HG02678 (cell line): Measurements from ENCODE around the gene TNIK.
"Not testable (repeated sequence)": the region's sequence is repeated elsewhere in the genome, so short reads cannot be mapped to it uniquely, and the experiment has no call there.

Experiments
- ATAC-seq: cut with Tn5 transposase; IDR thresholded peaks from one replicate; pipeline ENCODE4 v1.9.1; 2021; ENCODE audit warnings: mild to moderate bottlenecking, moderate library complexity; ENCODE audit not compliant: unreplicated experiment

TNIK gene

GRCh38 chr3:171388527-171388926 lies 71.7 kb downstream of the TNIK start:
- ATAC-seq: no peak

DNA sequence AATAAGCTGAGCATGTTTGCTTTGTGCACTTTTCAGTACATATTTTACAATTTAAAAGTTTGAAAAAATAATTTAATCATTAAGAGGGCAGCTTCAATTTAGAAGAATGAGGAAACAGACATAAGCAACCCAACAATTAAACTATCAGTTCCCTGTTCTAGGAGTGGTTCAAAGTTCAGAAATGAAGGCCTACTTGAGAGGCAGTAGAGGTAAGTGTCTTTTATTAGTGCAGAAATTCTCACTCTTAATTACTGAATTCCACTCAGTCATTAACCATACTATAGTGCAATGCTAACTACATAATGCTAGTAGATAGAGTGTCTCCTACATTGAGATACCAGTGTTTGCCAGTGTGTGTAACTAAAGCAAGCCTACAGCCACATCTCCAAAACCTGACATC lies 73.1 kb downstream of the TNIK start:
- no peak for ATAC-seq

- no peak for ATAC-seq
Measured at GRCh38 chr3:171385086-171385485, 75.1 kb downstream of the TNIK start.

- ATAC-seq: no peak
Measured at GRCh38 chr3:171384101-171384891, 75.9 kb downstream of the TNIK start.

DNA sequence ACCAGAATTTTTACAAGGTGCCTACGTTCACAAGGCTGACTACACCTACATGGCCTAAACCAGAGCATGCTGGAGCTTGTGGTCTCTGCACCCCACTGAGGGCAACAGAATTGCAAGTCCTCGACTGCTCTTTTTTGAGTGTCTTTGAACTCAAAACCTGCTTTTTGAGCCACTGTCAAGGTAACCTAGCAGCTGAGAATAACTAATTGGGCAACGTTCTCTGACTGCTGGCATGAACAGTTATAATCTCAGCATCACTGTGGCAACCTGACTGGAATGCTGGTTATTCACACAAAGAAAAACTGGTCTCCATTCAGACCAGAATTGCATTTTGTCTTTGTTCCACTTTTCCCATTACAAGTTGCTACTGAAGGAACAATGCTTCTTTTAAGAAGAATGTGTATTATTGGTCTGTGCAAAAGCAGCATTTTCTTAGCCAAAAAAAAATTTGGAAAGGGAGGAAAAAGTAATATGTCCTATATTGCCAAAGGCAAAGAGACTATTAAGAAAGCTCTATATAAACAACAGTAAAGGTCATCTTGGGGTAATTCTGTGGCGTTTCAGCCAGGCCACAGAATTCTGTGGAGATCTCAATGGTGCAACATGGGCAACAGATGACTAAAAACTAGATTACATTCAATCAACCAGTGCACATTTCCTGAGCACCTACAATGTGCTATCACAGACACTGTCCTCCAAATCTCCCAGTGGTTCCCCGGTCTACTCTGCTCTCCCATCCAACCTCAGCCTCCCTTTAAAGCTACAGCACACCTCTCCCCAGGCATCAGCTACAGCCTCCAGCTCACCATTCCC lies 76.8 kb downstream of the TNIK start:
- ATAC-seq: peak; percentile 51

DNA sequence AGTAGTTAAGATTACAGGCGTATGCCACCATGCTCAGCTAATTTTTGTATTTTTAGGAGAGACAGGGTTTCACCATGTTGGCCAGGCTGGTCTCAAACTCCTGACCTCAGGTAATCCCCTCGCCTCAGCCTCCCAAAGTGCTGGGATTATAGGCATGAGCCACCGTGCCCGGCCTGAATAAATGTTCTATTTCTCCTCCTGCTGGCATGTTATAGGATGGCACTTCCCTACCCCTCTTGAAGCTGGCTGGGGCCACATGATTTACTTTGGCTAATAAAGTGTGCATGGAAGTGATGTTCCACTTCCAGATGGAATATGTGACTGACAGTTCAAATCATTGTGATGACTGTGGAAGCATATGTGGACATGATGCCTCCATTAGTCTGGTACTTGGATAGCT lies 77.9 kb downstream of the TNIK start:
- not testable (repeated sequence) for ATAC-seq

DNA sequence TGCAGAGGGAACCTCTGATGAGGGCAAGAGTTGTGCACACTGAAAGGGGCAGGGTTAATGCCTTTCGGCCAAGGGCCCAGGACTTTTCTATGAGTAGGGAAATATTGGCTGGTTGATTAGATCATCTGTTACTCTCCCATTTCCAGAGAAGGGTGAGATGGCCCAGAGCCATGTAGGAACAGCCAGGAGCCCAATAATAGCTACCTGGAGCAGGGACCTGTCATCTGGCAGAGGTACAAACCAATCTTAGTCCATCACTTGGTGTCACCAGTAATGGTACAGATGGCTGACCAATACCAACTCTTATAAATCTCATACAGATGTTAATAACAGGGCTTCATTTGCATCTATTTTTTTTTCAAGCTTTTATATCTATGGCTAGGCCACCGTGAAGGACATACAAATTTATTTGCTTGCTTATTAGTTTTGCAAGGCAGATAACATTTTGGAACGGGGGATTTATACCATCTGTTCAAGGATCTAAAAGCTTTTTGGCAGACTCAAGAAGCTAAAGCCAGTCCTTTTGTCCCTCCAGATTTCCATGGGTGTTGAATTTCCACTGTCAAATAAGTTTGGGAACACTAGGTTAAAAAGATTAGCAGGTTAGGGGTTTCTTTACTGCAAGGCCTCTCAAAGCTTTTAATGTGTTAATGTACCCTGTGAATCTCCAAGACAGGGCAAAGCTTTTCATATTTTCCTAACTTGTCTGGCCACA lies 79.3 kb downstream of the TNIK start:
- ATAC-seq: no peak

- ATAC-seq: no peak
Measured at GRCh38 chr3:171379961-171380483, 80.2 kb downstream of the TNIK start.

DNA sequence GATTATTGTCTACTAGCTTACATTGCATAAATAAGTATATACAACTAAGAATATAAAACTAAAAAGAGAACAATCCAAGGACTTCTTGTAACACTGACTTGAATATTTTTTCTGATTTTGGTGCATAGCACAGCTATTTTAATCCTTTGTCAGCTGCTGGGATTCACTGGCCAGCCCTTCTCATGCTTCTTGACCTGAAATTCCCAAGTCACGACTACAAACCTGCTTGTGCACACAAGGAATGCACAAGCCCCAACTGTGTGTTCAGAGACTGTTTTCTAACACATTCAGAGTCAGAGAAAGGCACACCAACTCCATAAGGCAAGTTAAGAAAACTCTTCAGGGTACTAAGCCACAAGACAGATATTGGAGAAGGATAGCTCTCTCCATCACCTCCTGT lies 80.9 kb downstream of the TNIK start:
- ATAC-seq: no peak

- ATAC-seq: no peak
Measured at GRCh38 chr3:171378586-171378985, 81.6 kb downstream of the TNIK start.

DNA sequence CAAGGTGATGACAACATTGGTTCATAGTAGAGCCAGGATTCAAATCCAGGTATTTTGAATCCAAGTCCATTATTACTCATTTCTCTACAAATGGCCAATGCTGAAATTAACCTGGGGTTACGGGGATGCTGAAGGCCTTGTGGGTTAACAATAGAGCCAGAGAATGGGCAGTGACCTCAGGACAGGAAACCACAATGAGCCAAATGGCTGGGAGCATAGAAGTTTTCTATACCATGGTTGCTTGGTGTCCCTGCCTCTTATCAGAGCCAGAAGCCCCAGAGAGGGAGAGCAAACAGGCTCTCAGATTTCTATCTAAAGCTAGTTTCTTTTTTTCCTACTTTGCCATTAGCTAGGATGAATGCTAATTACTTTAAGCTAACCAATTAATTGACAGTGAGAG lies 82.3 kb downstream of the TNIK start:
- ATAC-seq: no peak

GRCh38 chr3:171376596-171376947 lies 83.6 kb downstream of the TNIK start:
- no peak for ATAC-seq

GRCh38 chr3:171375666-171376595 lies 84.3 kb downstream of the TNIK start:
- ATAC-seq: no peak

- no peak for ATAC-seq
Measured at GRCh38 chr3:171374661-171375285, 85.4 kb downstream of the TNIK start.

DNA sequence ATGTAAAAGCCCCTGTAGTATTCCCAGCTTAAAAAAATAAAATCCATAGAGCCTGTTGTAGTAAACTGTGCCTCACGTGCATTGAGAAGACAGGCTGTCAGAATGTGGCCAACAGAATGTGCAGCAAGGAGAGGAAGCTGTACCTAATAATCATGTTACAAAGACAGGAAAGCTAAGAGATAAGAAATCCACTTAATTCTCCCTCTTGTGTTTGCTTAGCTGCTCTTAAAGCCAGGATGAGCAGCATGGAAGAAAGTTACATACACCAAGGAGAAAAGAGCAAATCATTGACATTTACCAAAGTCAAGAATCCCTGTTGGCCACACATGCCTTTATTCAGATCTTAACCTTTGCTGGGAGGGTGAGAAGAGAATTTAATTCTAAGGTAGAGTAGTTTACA lies 85.9 kb downstream of the TNIK start:
- no peak for ATAC-seq

- ATAC-seq: no peak
Measured at GRCh38 chr3:171373711-171374110, 86.5 kb downstream of the TNIK start.

DNA sequence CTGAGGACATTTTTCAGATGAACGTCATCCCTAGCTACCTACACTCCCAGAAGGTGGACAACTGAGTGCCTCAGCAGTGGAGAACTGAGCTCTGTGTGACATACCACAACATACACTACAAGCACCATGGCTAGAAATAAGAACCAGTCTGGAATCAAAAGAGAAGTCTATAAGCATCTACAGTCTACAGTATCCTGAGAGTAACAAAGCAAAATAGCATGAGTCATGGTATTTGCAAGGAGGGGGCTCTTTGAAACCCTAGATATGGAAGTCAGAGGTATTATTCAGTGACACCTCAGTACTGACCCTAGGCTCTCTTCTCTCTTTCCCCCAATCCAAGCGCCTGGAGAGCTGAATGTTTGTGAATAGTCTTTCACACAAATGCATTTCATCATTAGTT lies 87.5 kb downstream of the TNIK start:
- ATAC-seq: no peak

DNA sequence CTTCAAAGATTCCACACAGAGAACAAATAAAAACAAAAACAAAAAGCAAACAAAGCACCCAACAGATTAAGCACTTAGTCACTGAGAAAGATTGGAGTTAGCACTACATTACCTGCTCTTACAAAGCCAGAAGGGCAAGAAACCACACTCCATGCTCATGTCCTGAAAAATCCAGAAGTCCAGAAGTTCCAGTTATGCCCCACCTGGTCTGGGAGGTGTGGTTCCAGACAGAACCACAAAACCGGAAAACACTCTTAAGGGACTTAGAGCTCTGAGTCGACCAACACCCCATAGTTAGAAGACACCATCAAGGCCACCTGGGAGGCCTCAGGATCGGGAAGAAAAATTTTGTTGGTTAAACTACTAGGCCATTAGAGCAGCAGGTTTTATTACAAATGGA lies 88.9 kb downstream of the TNIK start:
- ATAC-seq: no peak

DNA sequence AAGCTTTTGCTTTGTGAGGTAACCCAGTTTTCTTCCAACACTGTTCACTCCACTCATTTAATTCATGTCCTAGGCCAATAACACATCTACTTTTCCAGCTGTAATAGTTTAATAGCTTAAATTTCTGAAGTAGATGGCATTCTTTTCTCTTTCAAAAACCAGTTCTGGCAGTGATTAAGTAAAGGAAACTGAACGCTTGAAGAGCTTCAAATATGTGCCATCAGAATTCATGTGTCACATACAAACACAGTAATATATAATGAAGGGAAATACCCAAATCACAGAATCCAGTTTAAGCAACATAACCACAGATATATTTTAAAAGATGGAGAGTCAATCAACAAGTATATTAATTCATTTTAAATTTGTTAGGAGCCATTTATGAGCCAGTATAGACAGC lies 91.0 kb downstream of the TNIK start:
- no peak for ATAC-seq

- ATAC-seq: not testable (repeated sequence)
Measured at GRCh38 chr3:171366738-171367137, 93.5 kb downstream of the TNIK start.
